BE2C (cell line): ENCODE results near the gene ATP12A.
A peak's percentile ranks its signal among the peaks of the same experiment; 100 is the strongest.
"Not testable (repeated sequence)": the region's sequence is repeated elsewhere in the genome, so short reads cannot be mapped to it uniquely, and the experiment has no call there.

Experiments
- DNase-seq: peaks from one replicate; pipeline ENCODE4 v3.0.0-alpha.2; 2020
- H3K27me3 ChIP-seq: fragments of 250-450 bp; sonication (Bioruptor Pico); 2 replicates; pipeline ENCODE4 v1.5.1; 2020; ENCODE audit warnings: mild to moderate bottlenecking
- H3K36me3 ChIP-seq: fragments of 250-450 bp; sonication (Bioruptor Pico); 2 replicates; pipeline ENCODE4 v1.5.1; 2020; ENCODE audit warnings: mild to moderate bottlenecking
- H3K4me1 ChIP-seq: fragments of 250-450 bp; sonication (Bioruptor Pico); 2 replicates; pipeline ENCODE4 v1.5.1; 2020
- H3K4me3 ChIP-seq: 2 replicates; pipeline ENCODE4 v1.5.1; 2011; ENCODE audit warnings: low read depth, low read length
- H3K9me3 ChIP-seq: fragments of 250-450 bp; sonication (Bioruptor Pico); 2 replicates; pipeline ENCODE4 v1.5.1; 2020
- TF ChIP-seq, protein P1 (sequence below): IDR thresholded peaks from 2 replicates; pipeline ENCODE4 v1.5.1; 2012; ENCODE audit warnings: mild to moderate bottlenecking, low read depth, low read length

Gene ATP12A

GRCh38 chr13:24723206-24723605 lies 43.0 kb downstream of the ATP12A start:
- H3K27me3 ChIP-seq: no peaks in the 10 kb centered on the region; the same call in 1 of the 2 replicates
- no peaks in the 10 kb centered on the region for H3K4me1 ChIP-seq
- H3K4me3 ChIP-seq: no peak overlapping the region
- H3K9me3 ChIP-seq: no peaks in the 10 kb centered on the region
- H3K36me3 ChIP-seq: no peaks in the 10 kb centered on the region
- no peak for DNase-seq
- TF ChIP-seq, protein P1, sequence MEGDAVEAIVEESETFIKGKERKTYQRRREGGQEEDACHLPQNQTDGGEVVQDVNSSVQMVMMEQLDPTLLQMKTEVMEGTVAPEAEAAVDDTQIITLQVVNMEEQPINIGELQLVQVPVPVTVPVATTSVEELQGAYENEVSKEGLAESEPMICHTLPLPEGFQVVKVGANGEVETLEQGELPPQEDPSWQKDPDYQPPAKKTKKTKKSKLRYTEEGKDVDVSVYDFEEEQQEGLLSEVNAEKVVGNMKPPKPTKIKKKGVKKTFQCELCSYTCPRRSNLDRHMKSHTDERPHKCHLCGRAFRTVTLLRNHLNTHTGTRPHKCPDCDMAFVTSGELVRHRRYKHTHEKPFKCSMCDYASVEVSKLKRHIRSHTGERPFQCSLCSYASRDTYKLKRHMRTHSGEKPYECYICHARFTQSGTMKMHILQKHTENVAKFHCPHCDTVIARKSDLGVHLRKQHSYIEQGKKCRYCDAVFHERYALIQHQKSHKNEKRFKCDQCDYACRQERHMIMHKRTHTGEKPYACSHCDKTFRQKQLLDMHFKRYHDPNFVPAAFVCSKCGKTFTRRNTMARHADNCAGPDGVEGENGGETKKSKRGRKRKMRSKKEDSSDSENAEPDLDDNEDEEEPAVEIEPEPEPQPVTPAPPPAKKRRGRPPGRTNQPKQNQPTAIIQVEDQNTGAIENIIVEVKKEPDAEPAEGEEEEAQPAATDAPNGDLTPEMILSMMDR: no peak

- no peaks in the 10 kb centered on the region; the same call in 1 of the 2 replicates for H3K27me3 ChIP-seq
- H3K9me3 ChIP-seq: no peaks in the 10 kb centered on the region
- H3K4me1 ChIP-seq: no peaks in the 10 kb centered on the region
- H3K36me3 ChIP-seq: no peaks in the 10 kb centered on the region
- H3K4me3 ChIP-seq: no peak overlapping the region
- TF ChIP-seq, protein P1: no peak
- DNase-seq: no peak
Measured at GRCh38 chr13:24724714-24725113, 44.5 kb downstream of the ATP12A start.

DNA sequence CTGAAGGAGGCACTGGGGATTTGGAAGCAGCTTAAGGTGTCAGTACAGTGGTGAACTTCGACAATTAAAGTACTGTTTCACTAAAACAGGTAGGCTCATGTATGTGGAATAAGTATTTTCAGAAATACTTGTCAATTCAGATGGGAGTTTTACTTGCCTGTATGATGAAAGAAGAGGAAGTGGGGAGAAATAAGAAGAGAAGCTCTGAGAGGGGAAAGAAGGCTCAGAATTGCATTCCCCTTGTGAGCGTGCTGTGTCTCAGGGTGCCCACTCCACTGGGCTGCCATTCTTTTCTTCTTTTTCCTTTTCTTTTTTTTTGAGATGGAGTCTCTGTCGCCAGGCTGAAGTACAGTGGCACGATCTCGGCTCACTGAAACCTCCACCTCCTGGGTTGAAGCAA lies 45.2 kb downstream of the ATP12A start:
- TF ChIP-seq, protein P1: no peak
- Histone ChIP-seq H3K4me3 (no peak overlapping the region), H3K36me3 (no peaks in the 10 kb centered on the region), H3K9me3 (no peaks in the 10 kb centered on the region), H3K4me1 (no peaks in the 10 kb centered on the region), H3K27me3 (no peaks in the 10 kb centered on the region; the same call in 1 of the 2 replicates)
- DNase-seq: no peak

- no peaks in the 10 kb centered on the region for H3K36me3 ChIP-seq
- no peaks in the 10 kb centered on the region for H3K4me1 ChIP-seq
- DNase-seq: peak; percentile 71
- H3K27me3 ChIP-seq: no peaks in the 10 kb centered on the region
- H3K9me3 ChIP-seq: no peaks in the 10 kb centered on the region
- no peak overlapping the region for H3K4me3 ChIP-seq
- TF ChIP-seq, protein P1: peak; percentile 77
Measured at GRCh38 chr13:24727731-24728601, 47.8 kb downstream of the ATP12A start.

- H3K27me3 ChIP-seq, H3K4me3 ChIP-seq, H3K9me3 ChIP-seq, DNase-seq, H3K36me3 ChIP-seq, H3K4me1 ChIP-seq: not testable (repeated sequence)
Measured at GRCh38 chr13:24730873-24731567, 50.8 kb downstream of the ATP12A start.

DNA sequence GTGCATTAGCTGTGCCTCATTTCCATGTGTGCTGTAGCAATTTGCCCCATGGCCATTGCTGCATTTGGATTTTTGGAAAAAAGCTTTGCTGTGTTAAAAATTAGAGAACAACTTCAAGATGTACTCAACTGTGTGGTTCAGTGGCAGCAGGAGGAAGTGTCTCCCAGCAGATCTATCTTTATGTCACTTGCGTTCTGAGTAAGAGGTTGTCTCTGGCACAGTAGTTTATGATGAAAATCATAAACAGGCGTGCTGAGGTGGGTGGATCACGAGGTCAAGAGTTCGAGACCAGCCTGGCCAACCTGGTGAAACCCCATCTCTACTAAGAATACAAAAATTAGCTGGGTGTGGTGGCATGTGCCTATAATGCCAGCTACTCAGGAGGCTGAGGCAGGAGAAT lies 54.7 kb downstream of the ATP12A start:
- no peaks in the 10 kb centered on the region for H3K4me1 ChIP-seq
- no peaks in the 10 kb centered on the region for H3K27me3 ChIP-seq
- no peaks in the 10 kb centered on the region for H3K9me3 ChIP-seq
- no peaks in the 10 kb centered on the region for H3K36me3 ChIP-seq
- DNase-seq: no peak
- H3K4me3 ChIP-seq: no peak overlapping the region
- TF ChIP-seq, protein P1: no peak
